Gastroesophageal sphincter (tissue), 3 donors: ENCODE data around the gene KCNK17.

Experiments used
- EP300 ChIP-seq: sonication (generic); formaldehyde crosslinking; IDR thresholded peaks from one replicate; pipeline ENCODE4 v1.6.1; 2017; ENCODE audit warnings: antibody characterized with exemption, mild to moderate bottlenecking
- POLR2A ChIP-seq, 2 donors: fragments of 450-650 bp; IDR thresholded peaks; one replicate each; pipeline ENCODE4 v1.6.1; 2017; ENCODE audit warnings: antibody characterized with exemption in 2 of 2, mild to moderate bottlenecking in 2 of 2, moderate library complexity in 1 of 2
- POLR2AphosphoS5 ChIP-seq: sonication (generic); formaldehyde crosslinking; IDR thresholded peaks from one replicate; pipeline ENCODE4 v1.6.1; 2017; ENCODE audit warnings: antibody characterized with exemption
- TF ChIP-seq, protein P1 (sequence below), 4 experiments: fragments of 200-600 bp in 2 of 4; fragments of 450-650 bp in 2 of 4; sonication (generic) in 1 of 4; IDR thresholded peaks; one replicate each; pipeline ENCODE4 v1.5.1; 2017 to 2019; ENCODE audit warnings: antibody characterized with exemption in 4 of 4, mild to moderate bottlenecking in 2 of 4, moderate library complexity in 2 of 4

GRCh38 chr6:39266782-39267355 is 47.4 kb downstream of the KCNK17 start:
- TF ChIP-seq, protein P1, sequence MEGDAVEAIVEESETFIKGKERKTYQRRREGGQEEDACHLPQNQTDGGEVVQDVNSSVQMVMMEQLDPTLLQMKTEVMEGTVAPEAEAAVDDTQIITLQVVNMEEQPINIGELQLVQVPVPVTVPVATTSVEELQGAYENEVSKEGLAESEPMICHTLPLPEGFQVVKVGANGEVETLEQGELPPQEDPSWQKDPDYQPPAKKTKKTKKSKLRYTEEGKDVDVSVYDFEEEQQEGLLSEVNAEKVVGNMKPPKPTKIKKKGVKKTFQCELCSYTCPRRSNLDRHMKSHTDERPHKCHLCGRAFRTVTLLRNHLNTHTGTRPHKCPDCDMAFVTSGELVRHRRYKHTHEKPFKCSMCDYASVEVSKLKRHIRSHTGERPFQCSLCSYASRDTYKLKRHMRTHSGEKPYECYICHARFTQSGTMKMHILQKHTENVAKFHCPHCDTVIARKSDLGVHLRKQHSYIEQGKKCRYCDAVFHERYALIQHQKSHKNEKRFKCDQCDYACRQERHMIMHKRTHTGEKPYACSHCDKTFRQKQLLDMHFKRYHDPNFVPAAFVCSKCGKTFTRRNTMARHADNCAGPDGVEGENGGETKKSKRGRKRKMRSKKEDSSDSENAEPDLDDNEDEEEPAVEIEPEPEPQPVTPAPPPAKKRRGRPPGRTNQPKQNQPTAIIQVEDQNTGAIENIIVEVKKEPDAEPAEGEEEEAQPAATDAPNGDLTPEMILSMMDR (IDR thresholded peaks at IDR 0.05): no peak
- TF ChIP-seq POLR2A (IDR thresholded peaks at IDR 0.05) (no peak), EP300 (no peak), POLR2AphosphoS5 (no peak)
